Thyroid gland (tissue), 4 donors: ENCODE data around the gene COL25A1. TPM values are rescaled to one million over a fixed set of nuclear protein-coding genes. Genes with fewer than 3 reads are reported as not detected.

ENCODE experiments used
- DNase-seq, 2 donors: peaks; one replicate each; pipeline ENCODE4 v3.0.0-alpha.2; 2019
- H3K27ac ChIP-seq, 3 donors: fragments of 200-600 bp; sonication (generic); 1 replicate in 2 of 3; 2 replicates in 1 of 3; pipeline ENCODE4 v1.5.1; 2016 to 2019; ENCODE audit warnings: mild to moderate bottlenecking in 1 of 3, moderate library complexity in 1 of 3
- H3K27me3 ChIP-seq: fragments of 200-600 bp; sonication (generic); one replicate; pipeline ENCODE4 v1.5.1; 2019
- H3K36me3 ChIP-seq, 2 donors: fragments of 200-600 bp; sonication (generic); one replicate each; pipeline ENCODE4 v1.5.1; 2016 to 2019
- H3K4me1 ChIP-seq, 2 donors: fragments of 200-600 bp; sonication (generic); one replicate each; pipeline ENCODE4 v1.5.1; 2017 to 2019
- H3K4me3 ChIP-seq, 3 donors: fragments of 200-600 bp; sonication (generic); replicated peaks in 1 of 3; 1 replicate in 2 of 3; 2 replicates in 1 of 3; pipeline ENCODE4 v1.5.1; 2016; ENCODE audit warnings: mild to moderate bottlenecking in 1 of 3
- H3K9me3 ChIP-seq: fragments of 200-600 bp; sonication (generic); one replicate; pipeline ENCODE4 v1.5.1; 2017
- POLR2A ChIP-seq, 2 donors: fragments of 450-650 bp; IDR thresholded peaks; one replicate each; pipeline ENCODE4 v1.6.1; 2017; ENCODE audit warnings: antibody characterized with exemption in 2 of 2, mild to moderate bottlenecking in 2 of 2, moderate library complexity in 1 of 2
- WGBS, 2 donors: methylation state at CpG; one replicate each; pipeline ENCODE4 v1.1.5; 2017; 5-methylcytosine and 5-hydroxymethylcytosine counted together
- intact Hi-C: fragments of 100-400 bp; cut with DNase I; formaldehyde crosslinking; loops from one replicate; pipeline ENCODE4 v1.15.1; 2023
- total RNA-seq, 4 donors: library from RNA; depleted of rRNA; stranded (reverse); fragments of >200 nt; gene quantifications; one replicate each; pipeline ENCODE4 v1.2.3, GENCODE V29; 2016
- TF ChIP-seq, protein P1 (sequence below), 6 experiments: fragments of 200-600 bp in 3 of 6; fragments of 450-650 bp in 3 of 6; sonication (generic) in 3 of 6; IDR thresholded peaks; one replicate each; pipeline ENCODE4 v1.5.1; 2016 to 2019; ENCODE audit warnings: antibody characterized with exemption in 6 of 6, mild to moderate bottlenecking in 2 of 6, inconsistent platforms in 1 of 6, moderate library complexity in 1 of 6

Gene COL25A1
- total RNA-seq, 4 donors from 2014 or later, result 5.5 to 21.0 (median 7.1) TPM

DNA sequence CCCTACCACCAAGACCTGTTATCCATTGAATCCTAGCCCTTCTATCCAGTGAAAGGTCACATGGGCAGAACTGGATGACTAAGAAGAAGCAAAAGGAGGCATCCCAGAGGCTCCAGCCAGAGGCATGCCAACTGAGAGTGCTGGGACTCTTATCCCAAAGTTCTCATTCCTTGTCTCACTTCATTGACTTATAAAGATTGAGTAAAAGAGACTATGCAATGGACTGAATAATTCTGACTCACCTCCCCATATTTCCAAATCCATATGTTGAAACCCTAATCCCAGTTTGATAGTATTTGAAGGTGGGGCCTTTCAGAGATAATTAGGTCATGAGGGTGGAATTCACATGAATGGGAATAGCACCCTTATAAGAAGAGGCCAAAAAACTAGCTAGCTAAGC, 131.4 kb downstream of the COL25A1 start:
- no peaks in the 10 kb centered on the region for H3K36me3 ChIP-seq
- H3K4me1 ChIP-seq, result no peaks in the 10 kb centered on the region
- no peaks in the 10 kb centered on the region for H3K9me3 ChIP-seq
- TF ChIP-seq, protein P1, sequence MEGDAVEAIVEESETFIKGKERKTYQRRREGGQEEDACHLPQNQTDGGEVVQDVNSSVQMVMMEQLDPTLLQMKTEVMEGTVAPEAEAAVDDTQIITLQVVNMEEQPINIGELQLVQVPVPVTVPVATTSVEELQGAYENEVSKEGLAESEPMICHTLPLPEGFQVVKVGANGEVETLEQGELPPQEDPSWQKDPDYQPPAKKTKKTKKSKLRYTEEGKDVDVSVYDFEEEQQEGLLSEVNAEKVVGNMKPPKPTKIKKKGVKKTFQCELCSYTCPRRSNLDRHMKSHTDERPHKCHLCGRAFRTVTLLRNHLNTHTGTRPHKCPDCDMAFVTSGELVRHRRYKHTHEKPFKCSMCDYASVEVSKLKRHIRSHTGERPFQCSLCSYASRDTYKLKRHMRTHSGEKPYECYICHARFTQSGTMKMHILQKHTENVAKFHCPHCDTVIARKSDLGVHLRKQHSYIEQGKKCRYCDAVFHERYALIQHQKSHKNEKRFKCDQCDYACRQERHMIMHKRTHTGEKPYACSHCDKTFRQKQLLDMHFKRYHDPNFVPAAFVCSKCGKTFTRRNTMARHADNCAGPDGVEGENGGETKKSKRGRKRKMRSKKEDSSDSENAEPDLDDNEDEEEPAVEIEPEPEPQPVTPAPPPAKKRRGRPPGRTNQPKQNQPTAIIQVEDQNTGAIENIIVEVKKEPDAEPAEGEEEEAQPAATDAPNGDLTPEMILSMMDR (IDR thresholded peaks at IDR 0.05), result no peak
- TF ChIP-seq POLR2A (IDR thresholded peaks at IDR 0.05), result no peak
- no peaks in the 10 kb centered on the region for H3K27me3 ChIP-seq
- H3K27ac ChIP-seq, result no peak overlapping the region
- H3K4me3 ChIP-seq, result no peak overlapping the region
- no peak for DNase-seq
- intact Hi-C loops, result no loop called here

DNA sequence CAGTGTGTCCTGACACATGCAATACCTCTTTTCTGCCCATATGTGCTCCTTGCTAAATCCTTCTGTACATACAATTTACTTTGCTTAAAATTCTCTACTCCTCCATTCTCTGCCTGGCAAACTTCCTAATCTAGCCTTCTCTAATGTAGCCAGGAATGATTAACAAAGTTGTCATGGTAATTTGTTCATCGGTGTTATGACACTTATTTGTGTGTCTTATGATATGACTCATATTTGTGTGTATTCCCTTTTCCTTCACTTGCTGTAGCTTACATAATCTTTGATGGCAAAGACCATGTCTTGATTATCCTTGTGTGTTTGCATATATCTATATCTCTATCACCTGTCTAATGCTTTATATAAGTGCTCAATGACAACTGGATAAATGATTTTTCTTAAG, 133.3 kb downstream of the COL25A1 start:
- H3K9me3 ChIP-seq, result no peaks in the 10 kb centered on the region
- no peak overlapping the region for H3K4me3 ChIP-seq
- intact Hi-C loops, result no loop called here
- TF ChIP-seq, protein P1 (IDR thresholded peaks at IDR 0.05), result no peak
- no peak for TF ChIP-seq POLR2A (IDR thresholded peaks at IDR 0.05)
- H3K27me3 ChIP-seq, result no peaks in the 10 kb centered on the region
- H3K27ac ChIP-seq, result no peak overlapping the region
- H3K36me3 ChIP-seq, result no peaks in the 10 kb centered on the region
- no peak for DNase-seq
- no peaks in the 10 kb centered on the region for H3K4me1 ChIP-seq
- WGBS, 2 donors, result 80 to 92% methylated on average over 1 of the region's 1 CpG

DNA sequence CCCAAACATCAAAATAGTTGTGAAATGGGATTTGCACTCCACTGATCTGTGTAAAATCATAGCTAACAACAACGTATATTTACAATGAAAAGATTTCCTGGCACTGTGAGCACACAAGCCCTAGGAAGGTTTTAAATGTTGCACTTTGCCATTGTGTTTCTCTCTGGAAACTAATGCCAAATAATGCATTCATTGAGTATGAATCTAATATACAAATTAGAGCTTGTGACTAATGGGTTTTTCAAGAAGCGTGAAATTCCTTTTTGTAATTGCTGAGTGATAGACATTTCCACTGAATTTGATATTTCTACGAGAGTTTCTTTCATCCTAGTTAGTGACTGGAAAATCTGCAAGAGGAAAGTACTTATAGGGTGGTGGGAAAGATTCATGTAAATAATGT, 135.9 kb downstream of the COL25A1 start:
- TF ChIP-seq POLR2A (IDR thresholded peaks at IDR 0.05), result no peak
- TF ChIP-seq, protein P1 (IDR thresholded peaks at IDR 0.05), result no peak

DNA sequence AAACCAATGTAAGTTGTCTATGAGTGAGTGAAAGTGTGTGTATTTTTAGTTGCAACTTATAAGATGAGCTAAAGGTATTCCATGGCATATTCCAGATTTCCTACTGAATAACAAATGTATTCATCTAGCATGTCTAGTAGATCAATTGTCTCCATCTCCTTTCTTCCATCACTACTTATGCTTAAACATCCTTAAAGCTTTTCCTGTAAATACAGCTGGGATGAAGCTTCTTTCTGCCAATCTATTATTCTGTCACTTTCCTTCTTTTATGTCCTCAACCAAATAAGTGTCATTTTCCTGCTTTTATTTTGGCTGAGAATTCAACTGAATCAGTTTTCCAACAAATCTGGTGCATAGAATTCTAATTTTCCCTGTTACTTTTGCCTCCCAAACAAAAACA, 136.3 kb downstream of the COL25A1 start:
- Histone ChIP-seq H3K9me3 (no peaks in the 10 kb centered on the region), H3K27me3 (no peaks in the 10 kb centered on the region), H3K4me3 (no peak overlapping the region), H3K27ac (no peak overlapping the region), H3K36me3 (no peaks in the 10 kb centered on the region), H3K4me1 (no peaks in the 10 kb centered on the region)
- intact Hi-C loops, result no loop called here
- TF ChIP-seq, protein P1 (IDR thresholded peaks at IDR 0.05), result no peak
- no peak for TF ChIP-seq POLR2A (IDR thresholded peaks at IDR 0.05)
- no peak for DNase-seq

More for the DNA sequence above, 135.9 kb downstream of the COL25A1 start:
- Histone ChIP-seq H3K4me3 (no peak overlapping the region), H3K9me3 (no peaks in the 10 kb centered on the region), H3K27ac (no peak overlapping the region), H3K4me1 (no peaks in the 10 kb centered on the region), H3K36me3 (no peaks in the 10 kb centered on the region), H3K27me3 (no peaks in the 10 kb centered on the region)
- no peak for DNase-seq
- WGBS, 2 donors, result 85 to 89% methylated on average over 3 of the region's 3 CpGs
- intact Hi-C loops, result no loop called here

DNA sequence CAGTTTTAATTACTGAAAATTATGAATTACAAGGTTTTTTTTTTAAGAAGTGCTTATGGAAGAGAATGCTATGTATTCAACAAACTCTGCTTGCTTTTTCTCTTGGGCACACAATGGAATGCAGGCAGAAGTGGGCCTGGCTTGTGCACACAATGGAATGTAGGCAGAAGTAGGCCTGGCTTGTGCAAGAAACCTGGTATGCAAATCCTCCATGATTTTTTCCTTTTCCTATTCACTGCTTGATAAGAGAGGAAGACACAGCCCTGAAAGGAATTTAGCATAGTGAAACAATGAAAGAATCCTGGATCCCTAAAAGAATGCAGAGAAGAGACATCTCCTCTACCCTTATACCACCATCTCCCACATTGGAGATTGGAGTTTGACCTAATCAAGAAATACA, 138.4 kb downstream of the COL25A1 start:
- no peaks in the 10 kb centered on the region for H3K9me3 ChIP-seq
- H3K27me3 ChIP-seq, result no peaks in the 10 kb centered on the region
- no peak for TF ChIP-seq POLR2A (IDR thresholded peaks at IDR 0.05)
- TF ChIP-seq, protein P1 (IDR thresholded peaks at IDR 0.05), result no peak
- DNase-seq, result peak; percentile 10 to 30
- H3K27ac ChIP-seq, result no peak overlapping the region
- no peak overlapping the region for H3K4me3 ChIP-seq
- H3K36me3 ChIP-seq, result no peaks in the 10 kb centered on the region
- intact Hi-C loops, result no loop called here
- H3K4me1 ChIP-seq, result no peaks in the 10 kb centered on the region
